HEK293 (cell line): ENCODE results near the gene ALKAL2.
"Not testable (repeated sequence)": the region's sequence is repeated elsewhere in the genome, so short reads cannot be mapped to it uniquely, and the experiment has no call there.

ENCODE experiments used
- CTCF ChIA-PET: fragments of 350-600 bp; formaldehyde crosslinking; extraction: SDS; loops from one replicate; lab custom pipeline; 2021; ENCODE audit warnings: antibody characterized with exemption; lab: Yijun Ruan, JAX
- POLR2A ChIA-PET: fragments of 300-600 bp; formaldehyde crosslinking; extraction: SDS; loops from one replicate; lab custom pipeline; 2020; ENCODE audit warnings: antibody characterized with exemption, inconsistent platforms; lab: Yijun Ruan, JAX
- H3K27ac ChIP-seq: fragments of 200-500 bp; sonication (Bioruptor generic); 2 replicates; pipeline ENCODE4 v1.5.1; 2014; ENCODE audit warnings: low read depth, low read length, control low read depth, inconsistent platforms; ENCODE audit errors: extremely low read depth
- H3K36me3 ChIP-seq, 2 experiments: fragments of 200-500 bp in 1 of 2; sonication (Bioruptor generic) in 1 of 2; 1 replicate in 1 of 2; 2 replicates in 1 of 2; pipeline ENCODE4 v1.5.1; 2014 to 2017; ENCODE audit warnings: inconsistent platforms in 2 of 2, low read length in 2 of 2; ENCODE audit not compliant: control insufficient read depth in 2 of 2, insufficient read depth in 1 of 2
- H3K4me1 ChIP-seq: fragments of 200-500 bp; sonication (Bioruptor generic); 2 replicates; pipeline ENCODE4 v1.5.1; 2014; ENCODE audit warnings: mild to moderate bottlenecking, low read length, inconsistent platforms; ENCODE audit not compliant: control insufficient read depth, insufficient read depth
- H3K4me3 ChIP-seq: 2 replicates; pipeline ENCODE4 v1.5.1; 2011; ENCODE audit warnings: low read depth, mild to moderate bottlenecking, control low read depth, low read length, moderate library complexity
- H3K9me3 ChIP-seq: fragments of 200-500 bp; sonication (Bioruptor generic); 2 replicates; pipeline ENCODE4 v1.5.1; 2014; ENCODE audit warnings: low read depth, low read length, inconsistent platforms; ENCODE audit not compliant: control insufficient read depth, insufficient read depth
- BCL11B ChIP-seq: fragments of 450-650 bp; formaldehyde crosslinking; IDR thresholded peaks from 2 replicates; pipeline ENCODE4 v1.5.1; 2016; ENCODE audit warnings: low read depth, missing biosample characterization, missing genetic modification characterization
- ZEB2 ChIP-seq: fragments of 450-650 bp; formaldehyde crosslinking; IDR thresholded peaks from 2 replicates; pipeline ENCODE4 v1.5.1; 2016; ENCODE audit warnings: missing biosample characterization, missing genetic modification characterization
- ZNF292 ChIP-seq: fragments of 450-650 bp; formaldehyde crosslinking; IDR thresholded peaks from 2 replicates; pipeline ENCODE4 v1.5.1; 2016; ENCODE audit warnings: low read depth, missing biosample characterization, missing genetic modification characterization, borderline replicate concordance
- ZNF311 ChIP-seq: fragments of 450-650 bp; formaldehyde crosslinking; IDR thresholded peaks from 2 replicates; pipeline ENCODE4 v1.5.1; 2017; ENCODE audit warnings: missing biosample characterization, missing genetic modification characterization, borderline replicate concordance
- ZNF391 ChIP-seq: fragments of 450-650 bp; formaldehyde crosslinking; IDR thresholded peaks from 2 replicates; pipeline ENCODE4 v1.5.1; 2016; ENCODE audit warnings: low read depth, missing biosample characterization, missing genetic modification characterization, borderline replicate concordance
- ZNF473 ChIP-seq: fragments of 450-650 bp; formaldehyde crosslinking; IDR thresholded peaks from 2 replicates; pipeline ENCODE4 v1.5.1; 2017; ENCODE audit warnings: missing biosample characterization, missing genetic modification characterization
- ZNF610 ChIP-seq: fragments of 450-650 bp; formaldehyde crosslinking; IDR thresholded peaks from 2 replicates; pipeline ENCODE4 v1.5.1; 2016; ENCODE audit warnings: missing biosample characterization, missing genetic modification characterization, borderline replicate concordance
- ZNF623 ChIP-seq: fragments of 450-650 bp; formaldehyde crosslinking; IDR thresholded peaks from 2 replicates; pipeline ENCODE4 v1.5.1; 2016; ENCODE audit warnings: missing biosample characterization, missing genetic modification characterization
- ZNF677 ChIP-seq: fragments of 450-650 bp; IDR thresholded peaks from 2 replicates; pipeline ENCODE4 v1.5.0; 2018; ENCODE audit warnings: missing biosample characterization, mild to moderate bottlenecking, missing genetic modification characterization, moderate library complexity
- TF ChIP-seq, protein P1 (sequence below): fragments of 450-650 bp; formaldehyde crosslinking; IDR thresholded peaks from 2 replicates; pipeline ENCODE4 v1.5.0; 2017; ENCODE audit warnings: missing biosample characterization, missing genetic modification characterization, borderline replicate concordance
- TF ChIP-seq, protein P2 (sequence below): fragments of 450-650 bp; formaldehyde crosslinking; IDR thresholded peaks from 2 replicates; pipeline ENCODE4 v1.5.1; 2017; ENCODE audit warnings: missing biosample characterization, missing genetic modification characterization
- TF ChIP-seq, protein P3 (sequence below): fragments of 450-650 bp; IDR thresholded peaks from 2 replicates; pipeline ENCODE4 v1.5.1; 2018; ENCODE audit warnings: missing biosample characterization, mild to moderate bottlenecking, missing genetic modification characterization
- TF ChIP-seq, protein P4 (sequence below): fragments of 450-650 bp; formaldehyde crosslinking; IDR thresholded peaks from 2 replicates; pipeline ENCODE4 v1.5.1; 2016; ENCODE audit warnings: missing biosample characterization, missing genetic modification characterization

The ALKAL2 gene

DNA sequence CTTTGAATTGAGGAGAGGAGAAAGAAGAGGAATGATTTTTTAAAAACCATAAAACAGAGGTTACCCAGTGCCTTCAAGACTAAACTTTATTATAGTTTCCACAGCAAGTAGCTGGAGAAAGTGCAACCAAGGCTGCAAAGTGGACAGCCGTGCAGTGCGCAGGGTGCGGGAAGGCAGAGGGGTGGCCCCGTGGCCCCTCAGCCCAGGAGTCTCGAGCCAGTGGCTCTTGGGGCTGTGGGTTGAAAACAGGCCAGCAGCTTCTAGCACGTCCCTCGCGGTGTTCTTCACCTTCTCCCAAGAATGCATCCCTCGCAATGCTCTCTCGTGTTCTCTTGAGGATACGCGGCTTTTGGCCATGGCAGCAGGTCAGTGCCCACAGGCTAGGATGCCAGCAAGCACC lies 28.5 kb upstream of the ALKAL2 start:
- Histone ChIP-seq H3K27ac (no peak overlapping the region), H3K4me3 (no peak overlapping the region), H3K9me3 (no peaks in the 10 kb centered on the region), H3K36me3 (no peaks in the 10 kb centered on the region), H3K4me1 (no peaks in the 10 kb centered on the region)
- TF ChIP-seq ZNF292 (no peak), ZNF311 (tag by site-specific recombination) (no peak)
- ChIA-PET CTCF (interaction anchor here (0.7 kb wide), 1 partner anchor 19 kb away, joined by 3 read pairs; no protein-coding TSS in a partner anchor), POLR2A (no interaction called here)

DNA sequence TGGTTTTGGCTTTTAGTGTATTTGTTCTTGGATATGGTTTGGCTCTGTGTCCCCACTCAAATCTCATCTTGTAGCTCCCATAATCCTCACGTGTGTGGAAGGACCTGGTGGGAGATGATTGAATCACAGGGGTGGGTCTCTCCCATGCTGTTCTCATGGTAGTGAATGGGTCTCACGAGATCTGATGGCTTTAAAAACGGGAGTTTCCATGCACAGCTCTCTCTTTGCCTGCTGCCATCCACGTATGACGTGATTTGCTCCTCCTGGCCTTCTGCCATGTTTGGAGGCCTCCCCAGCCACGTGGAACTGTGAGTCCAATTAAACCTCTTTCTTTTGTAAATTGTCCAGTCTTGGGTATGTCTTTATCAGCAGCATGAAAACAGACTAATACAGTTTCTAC lies 28.0 kb upstream of the ALKAL2 start:
- POLR2A ChIA-PET, H3K4me1 ChIP-seq, H3K36me3 ChIP-seq, H3K27ac ChIP-seq, H3K4me3 ChIP-seq, H3K9me3 ChIP-seq: not testable (repeated sequence)
- CTCF ChIA-PET = interaction anchor here (0.6 kb wide), 1 partner anchor 33 kb away, joined by 3 read pairs; no protein-coding TSS in a partner anchor

DNA sequence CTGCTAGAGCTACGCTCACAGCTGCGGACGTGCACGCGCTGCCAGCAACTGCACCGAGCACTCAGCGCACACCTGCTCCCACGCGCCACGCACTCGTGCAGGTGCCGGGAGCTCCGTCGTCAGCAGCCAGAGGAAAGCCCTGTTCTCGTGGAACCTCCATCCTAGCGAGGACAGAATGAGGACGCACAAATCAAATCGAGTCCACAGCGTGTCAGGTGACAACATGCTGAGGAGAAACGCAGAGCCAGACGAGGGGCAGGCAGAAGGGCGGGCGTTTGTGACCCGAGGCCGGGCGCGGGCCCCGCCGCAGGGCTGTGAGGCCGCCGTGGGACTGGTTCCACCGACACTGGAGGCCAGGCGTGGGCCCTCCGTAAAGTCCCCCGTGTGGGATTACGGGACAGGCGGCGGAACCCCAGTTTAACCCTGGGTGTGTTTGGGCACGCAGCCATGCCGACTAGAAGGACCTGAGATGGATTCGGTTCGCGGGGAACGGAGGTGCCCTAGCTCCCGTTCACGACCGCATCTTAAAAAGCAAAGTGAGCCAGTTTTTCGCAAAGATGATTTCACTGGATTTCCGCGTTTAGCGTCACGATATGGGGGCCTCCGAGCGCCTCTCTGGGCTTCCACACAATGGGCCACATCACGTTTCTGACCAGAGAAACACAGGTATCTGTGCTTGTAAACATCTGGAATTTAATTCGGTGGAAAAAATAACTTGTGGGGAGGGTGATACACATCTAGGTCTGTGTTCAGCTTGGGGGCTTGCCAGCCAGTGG lies 26.9 kb upstream of the ALKAL2 start:
- ChIA-PET CTCF (no interaction called here), POLR2A (no interaction called here)
- H3K27ac ChIP-seq = no peak overlapping the region

DNA sequence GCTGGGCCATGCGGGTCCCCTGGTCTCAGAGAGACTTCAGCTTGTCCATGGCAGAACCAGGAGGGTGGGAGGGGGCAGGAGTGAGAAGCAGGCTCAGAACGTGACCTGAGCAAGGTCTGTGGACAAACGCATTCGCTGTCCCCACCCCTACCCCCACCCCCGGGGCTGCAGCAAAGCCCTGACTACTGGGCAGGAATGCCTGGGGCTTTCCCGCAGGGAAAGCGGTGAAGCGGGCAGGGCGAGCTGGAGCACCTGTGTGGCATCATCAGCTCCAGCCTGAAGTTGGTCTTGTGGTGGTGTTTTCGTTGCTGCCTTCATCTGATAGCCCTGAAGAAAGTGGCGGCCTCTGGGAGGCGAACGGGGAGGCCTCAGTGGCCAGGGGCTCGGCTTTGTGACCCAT lies 26.1 kb upstream of the ALKAL2 start:
- Histone ChIP-seq H3K9me3 (no peaks in the 10 kb centered on the region), H3K27ac (no peak overlapping the region), H3K4me3 (no peak overlapping the region), H3K4me1 (no peaks in the 10 kb centered on the region), H3K36me3 (no peaks in the 10 kb centered on the region)
- POLR2A ChIA-PET = no interaction called here
- CTCF ChIA-PET = no interaction called here
- TF ChIP-seq, protein P1, sequence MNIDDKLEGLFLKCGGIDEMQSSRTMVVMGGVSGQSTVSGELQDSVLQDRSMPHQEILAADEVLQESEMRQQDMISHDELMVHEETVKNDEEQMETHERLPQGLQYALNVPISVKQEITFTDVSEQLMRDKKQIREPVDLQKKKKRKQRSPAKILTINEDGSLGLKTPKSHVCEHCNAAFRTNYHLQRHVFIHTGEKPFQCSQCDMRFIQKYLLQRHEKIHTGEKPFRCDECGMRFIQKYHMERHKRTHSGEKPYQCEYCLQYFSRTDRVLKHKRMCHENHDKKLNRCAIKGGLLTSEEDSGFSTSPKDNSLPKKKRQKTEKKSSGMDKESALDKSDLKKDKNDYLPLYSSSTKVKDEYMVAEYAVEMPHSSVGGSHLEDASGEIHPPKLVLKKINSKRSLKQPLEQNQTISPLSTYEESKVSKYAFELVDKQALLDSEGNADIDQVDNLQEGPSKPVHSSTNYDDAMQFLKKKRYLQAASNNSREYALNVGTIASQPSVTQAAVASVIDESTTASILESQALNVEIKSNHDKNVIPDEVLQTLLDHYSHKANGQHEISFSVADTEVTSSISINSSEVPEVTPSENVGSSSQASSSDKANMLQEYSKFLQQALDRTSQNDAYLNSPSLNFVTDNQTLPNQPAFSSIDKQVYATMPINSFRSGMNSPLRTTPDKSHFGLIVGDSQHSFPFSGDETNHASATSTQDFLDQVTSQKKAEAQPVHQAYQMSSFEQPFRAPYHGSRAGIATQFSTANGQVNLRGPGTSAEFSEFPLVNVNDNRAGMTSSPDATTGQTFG (tag by site-specific recombination) = no peak
- TF ChIP-seq BCL11B (no peak), ZNF623 (tag by site-specific recombination) (no peak)

More for the DNA sequence above, 26.9 kb upstream of the ALKAL2 start:
- Histone ChIP-seq H3K9me3 (no peaks in the 10 kb centered on the region), H3K4me1 (no peaks in the 10 kb centered on the region), H3K36me3 (no peaks in the 10 kb centered on the region), H3K4me3 (no peak overlapping the region)
- TF ChIP-seq ZNF610 (tag by site-specific recombination) = no peak

DNA sequence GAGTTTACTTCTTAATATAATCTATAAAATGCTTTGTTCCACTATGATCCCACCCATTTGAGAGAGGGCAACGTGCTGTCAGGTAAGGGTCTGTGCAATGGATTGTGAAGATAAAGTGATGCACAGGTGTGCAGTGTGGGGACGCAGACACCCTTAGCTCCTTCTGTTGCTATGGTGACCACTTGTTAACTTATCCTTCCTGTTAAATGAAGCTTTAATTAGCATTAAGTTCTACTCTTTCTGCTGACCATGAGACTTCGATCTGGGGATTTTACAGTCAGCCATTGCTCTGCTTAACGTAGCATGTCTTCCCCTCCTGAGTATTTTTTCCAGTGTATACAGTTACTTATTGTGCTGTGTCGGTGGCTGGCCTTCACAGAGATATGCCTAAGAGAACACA lies 23.1 kb upstream of the ALKAL2 start:
- CTCF ChIA-PET = no interaction called here
- TF ChIP-seq, protein P2, sequence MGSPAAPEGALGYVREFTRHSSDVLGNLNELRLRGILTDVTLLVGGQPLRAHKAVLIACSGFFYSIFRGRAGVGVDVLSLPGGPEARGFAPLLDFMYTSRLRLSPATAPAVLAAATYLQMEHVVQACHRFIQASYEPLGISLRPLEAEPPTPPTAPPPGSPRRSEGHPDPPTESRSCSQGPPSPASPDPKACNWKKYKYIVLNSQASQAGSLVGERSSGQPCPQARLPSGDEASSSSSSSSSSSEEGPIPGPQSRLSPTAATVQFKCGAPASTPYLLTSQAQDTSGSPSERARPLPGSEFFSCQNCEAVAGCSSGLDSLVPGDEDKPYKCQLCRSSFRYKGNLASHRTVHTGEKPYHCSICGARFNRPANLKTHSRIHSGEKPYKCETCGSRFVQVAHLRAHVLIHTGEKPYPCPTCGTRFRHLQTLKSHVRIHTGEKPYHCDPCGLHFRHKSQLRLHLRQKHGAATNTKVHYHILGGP (tag by site-specific recombination) = no peak
- no peak for TF ChIP-seq ZNF677 (tag by site-specific recombination)
- no peak for TF ChIP-seq ZNF391
- TF ChIP-seq, protein P3, sequence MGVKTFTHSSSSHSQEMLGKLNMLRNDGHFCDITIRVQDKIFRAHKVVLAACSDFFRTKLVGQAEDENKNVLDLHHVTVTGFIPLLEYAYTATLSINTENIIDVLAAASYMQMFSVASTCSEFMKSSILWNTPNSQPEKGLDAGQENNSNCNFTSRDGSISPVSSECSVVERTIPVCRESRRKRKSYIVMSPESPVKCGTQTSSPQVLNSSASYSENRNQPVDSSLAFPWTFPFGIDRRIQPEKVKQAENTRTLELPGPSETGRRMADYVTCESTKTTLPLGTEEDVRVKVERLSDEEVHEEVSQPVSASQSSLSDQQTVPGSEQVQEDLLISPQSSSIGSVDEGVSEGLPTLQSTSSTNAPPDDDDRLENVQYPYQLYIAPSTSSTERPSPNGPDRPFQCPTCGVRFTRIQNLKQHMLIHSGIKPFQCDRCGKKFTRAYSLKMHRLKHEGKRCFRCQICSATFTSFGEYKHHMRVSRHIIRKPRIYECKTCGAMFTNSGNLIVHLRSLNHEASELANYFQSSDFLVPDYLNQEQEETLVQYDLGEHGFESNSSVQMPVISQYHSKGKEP (tag by site-specific recombination) = no peak
- TF ChIP-seq ZNF473 (tag by site-specific recombination) = no peak
- TF ChIP-seq ZEB2 (tag by site-specific recombination) = no peak
- TF ChIP-seq, protein P4, sequence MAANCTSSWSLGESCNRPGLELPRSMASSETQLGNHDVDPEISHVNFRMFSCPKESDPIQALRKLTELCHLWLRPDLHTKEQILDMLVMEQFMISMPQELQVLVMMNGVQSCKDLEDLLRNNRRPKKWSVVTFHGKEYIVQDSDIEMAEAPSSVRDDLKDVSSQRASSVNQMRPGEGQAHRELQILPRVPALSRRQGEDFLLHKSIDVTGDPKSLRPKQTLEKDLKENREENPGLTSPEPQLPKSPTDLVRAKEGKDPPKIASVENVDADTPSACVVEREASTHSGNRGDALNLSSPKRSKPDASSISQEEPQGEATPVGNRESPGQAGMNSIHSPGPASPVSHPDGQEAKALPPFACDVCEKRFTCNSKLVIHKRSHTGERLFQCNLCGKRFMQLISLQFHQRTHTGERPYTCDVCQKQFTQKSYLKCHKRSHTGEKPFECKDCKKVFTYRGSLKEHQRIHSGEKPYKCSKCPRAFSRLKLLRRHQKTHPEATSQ = no peak
- H3K27ac ChIP-seq = no peak overlapping the region

More for the DNA sequence above, 23.1 kb upstream of the ALKAL2 start:
- Histone ChIP-seq H3K36me3 (no peaks in the 10 kb centered on the region), H3K9me3 (no peaks in the 10 kb centered on the region), H3K4me1 (no peaks in the 10 kb centered on the region), H3K4me3 (no peak overlapping the region)
- POLR2A ChIA-PET = no interaction called here
